KBM-7 (cell line): Measurements from ENCODE around the gene BHLHA15.

ENCODE experiments used
- DNase-seq: peaks from one replicate; pipeline ENCODE4 v3.0.0-alpha.2; 2015
- in situ Hi-C: fragments of 300-500 bp; cut with MboI; formaldehyde crosslinking; loops from 2 replicates; pipeline ENCODE4 v1.14.3; 2020; ENCODE audit warnings: low sequenced_read_pairs, low pct_unique_long_range_greater_than_20kb, mixed read lengths

Gene BHLHA15

GRCh38 chr7:98221611-98222532 lies 10.6 kb downstream of the BHLHA15 start:
- no peak for DNase-seq
- in situ Hi-C loops = no loop called here

- in situ Hi-C loops = no loop called here
- DNase-seq = no peak
Measured at GRCh38 chr7:98222533-98223195, 11.4 kb downstream of the BHLHA15 start.

GRCh38 chr7:98223351-98223897 lies 12.2 kb downstream of the BHLHA15 start:
- in situ Hi-C loops = no loop called here

GRCh38 chr7:98223898-98224700 lies 12.9 kb downstream of the BHLHA15 start:
- in situ Hi-C loops = no loop called here
- no peak for DNase-seq

More at GRCh38 chr7:98223351-98223897, 12.2 kb downstream of the BHLHA15 start:
- no peak for DNase-seq

GRCh38 chr7:98224701-98225181 lies 13.5 kb downstream of the BHLHA15 start:
- no peak for DNase-seq
- in situ Hi-C loops = no loop called here

- in situ Hi-C loops = no loop called here
- no peak for DNase-seq
Measured at GRCh38 chr7:98225913-98226614, 14.8 kb downstream of the BHLHA15 start.

GRCh38 chr7:98227939-98228338 lies 16.7 kb downstream of the BHLHA15 start:
- DNase-seq = no peak
- in situ Hi-C loops = no loop called here

GRCh38 chr7:98228801-98229200 lies 17.6 kb downstream of the BHLHA15 start:
- DNase-seq = no peak
- in situ Hi-C loops = no loop called here

- DNase-seq = no peak
Measured at GRCh38 chr7:98229441-98229840, 18.2 kb downstream of the BHLHA15 start.

GRCh38 chr7:98229991-98230745 lies 18.9 kb downstream of the BHLHA15 start:
- in situ Hi-C loops = no loop called here
- DNase-seq = no peak

More at GRCh38 chr7:98229441-98229840, 18.2 kb downstream of the BHLHA15 start:
- in situ Hi-C loops = no loop called here

- no peak for DNase-seq
- in situ Hi-C loops = no loop called here
Measured at GRCh38 chr7:98230746-98231471, 19.7 kb downstream of the BHLHA15 start.

- in situ Hi-C loops = no loop called here
- no peak for DNase-seq
Measured at GRCh38 chr7:98231493-98232262, 20.4 kb downstream of the BHLHA15 start.

- in situ Hi-C loops = no loop called here
- no peak for DNase-seq
Measured at GRCh38 chr7:98232263-98232585, 21.0 kb downstream of the BHLHA15 start.

GRCh38 chr7:98232799-98233198 lies 21.6 kb downstream of the BHLHA15 start:
- in situ Hi-C loops = no loop called here
- DNase-seq = no peak

GRCh38 chr7:98233219-98234070 lies 22.2 kb downstream of the BHLHA15 start:
- DNase-seq = no peak
- in situ Hi-C loops = no loop called here
